Hematopoietic multipotent progenitor cell (in vitro differentiated cells): Measurements from ENCODE around the gene CDC42EP4. TPM values are rescaled to one million over a fixed set of nuclear protein-coding genes. Genes with fewer than 3 reads are reported as not detected.
"Not testable (repeated sequence)": the region's sequence is repeated elsewhere in the genome, so short reads cannot be mapped to it uniquely, and the experiment has no call there.

Experiments used
- DNase-seq, 3 donors: peaks; one replicate each; pipeline ENCODE4 v3.0.0-alpha.2; 2011 to 2015; ENCODE audit warnings: low read depth in 2 of 3, low spot score in 2 of 3
- total RNA-seq: library from RNA; depleted of rRNA; stranded (reverse); fragments of >200 nt; gene quantifications from one replicate; pipeline ENCODE4 v1.2.3, GENCODE V29; 2012

The CDC42EP4 gene
- total RNA-seq, 1 donor = 11.8 TPM

DNA sequence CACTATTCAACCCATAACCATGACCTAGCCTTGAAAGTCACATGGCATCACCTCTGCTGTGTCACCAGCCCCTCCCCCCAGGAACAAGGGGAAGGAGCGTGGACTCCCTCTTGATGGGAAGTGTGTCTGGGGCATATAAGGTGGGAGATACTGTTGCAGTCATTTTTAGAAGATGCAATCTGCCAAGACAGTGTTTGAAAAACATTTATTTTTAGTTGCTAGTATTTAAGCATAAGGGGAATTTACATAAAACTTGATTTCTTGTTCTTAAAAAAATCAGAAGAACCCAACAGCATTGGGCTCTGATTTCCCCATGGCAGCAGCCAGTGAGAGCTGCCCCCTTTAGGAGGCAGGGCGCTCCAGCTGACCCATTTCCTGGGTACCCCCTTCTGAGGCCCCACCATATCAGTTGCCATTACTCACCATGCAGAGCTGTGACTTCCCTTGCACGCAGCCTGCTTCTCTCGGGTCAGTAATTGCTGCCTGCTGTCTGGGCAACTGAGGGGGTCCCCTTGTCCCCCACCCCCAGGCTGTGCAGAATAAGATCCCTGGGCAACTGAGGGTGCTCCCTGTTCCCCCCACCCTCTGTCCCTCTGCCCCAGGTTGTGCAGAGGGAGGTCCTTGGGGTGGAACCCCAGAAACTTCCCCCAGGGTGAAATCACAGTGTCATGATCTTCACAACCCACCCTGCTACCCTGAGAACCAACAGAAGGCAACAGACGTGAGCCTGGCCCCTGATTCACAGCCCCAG lies 11.8 kb upstream of the CDC42EP4 start:
- DNase-seq = no peak

DNA sequence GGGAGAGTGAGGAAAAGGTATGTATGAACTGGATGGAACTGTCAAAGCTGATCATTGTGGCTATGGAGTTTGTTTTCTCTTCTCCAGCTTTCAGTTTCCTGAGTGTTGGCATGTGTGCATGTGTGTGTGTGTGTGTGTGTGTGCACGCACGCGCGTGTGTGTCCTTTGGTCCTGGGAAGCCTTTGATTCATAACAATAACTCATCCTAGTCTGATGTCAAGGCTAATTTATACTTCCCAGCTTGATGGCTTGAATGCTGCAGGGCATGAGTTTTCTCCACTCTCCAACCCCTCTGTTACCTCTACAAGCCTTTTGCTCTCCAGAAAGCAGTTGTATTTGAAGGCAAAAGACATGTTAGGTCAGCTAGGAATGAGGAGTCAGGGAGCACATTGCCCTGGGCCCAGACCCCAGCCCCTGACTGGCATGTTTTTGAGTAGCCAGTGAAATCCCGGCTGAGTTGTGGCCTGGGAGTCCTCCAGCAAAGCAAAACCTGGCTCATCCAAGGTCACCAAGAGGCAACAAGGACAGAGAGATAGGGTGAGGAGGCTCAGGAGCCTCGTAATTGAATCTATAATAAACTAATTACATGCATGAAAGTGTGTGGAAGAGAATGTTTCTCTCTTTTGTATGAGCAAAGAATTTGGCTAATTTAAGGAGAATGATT lies 8.9 kb upstream of the CDC42EP4 start:
- DNase-seq = no peak

DNA sequence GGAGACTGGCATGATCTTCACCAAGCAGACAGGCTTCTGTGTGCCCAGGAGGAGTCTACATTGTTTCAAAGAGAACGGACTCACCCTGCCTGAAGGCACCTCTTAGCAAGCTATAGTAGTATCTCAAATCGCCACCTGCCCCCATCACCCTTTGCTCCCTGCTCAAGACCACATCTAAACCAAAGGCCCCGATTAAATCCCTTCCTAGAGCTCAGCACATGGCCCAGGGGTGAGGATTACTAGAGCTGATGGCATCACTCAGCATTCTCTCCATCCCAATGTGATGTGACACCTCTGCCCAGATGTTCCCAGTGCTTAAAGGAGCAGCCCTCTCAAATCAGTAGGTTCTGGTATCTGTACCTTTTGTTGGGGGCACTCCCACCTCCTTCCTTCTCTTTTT lies 8.0 kb upstream of the CDC42EP4 start:
- no peak for DNase-seq

DNA sequence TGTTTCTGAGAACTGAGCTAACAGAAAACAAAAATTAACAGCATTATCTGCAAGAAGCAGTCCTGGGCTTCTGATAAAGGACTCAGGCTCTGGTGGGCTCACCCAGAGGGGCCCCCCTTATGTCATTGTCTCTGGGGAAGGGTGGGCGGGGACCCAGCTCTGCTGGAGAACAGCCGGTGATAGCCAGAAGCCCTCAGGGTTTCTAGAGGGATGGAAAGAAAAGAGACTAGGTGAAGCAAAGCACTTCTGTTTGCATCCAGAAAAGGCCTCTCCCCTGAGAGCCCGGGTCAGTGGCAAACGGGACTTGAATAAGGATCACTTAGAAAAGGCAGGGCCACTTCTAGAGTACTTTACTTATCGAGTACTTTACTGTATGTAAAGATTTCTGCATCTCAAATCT lies 7.0 kb upstream of the CDC42EP4 start:
- DNase-seq = no peak

DNA sequence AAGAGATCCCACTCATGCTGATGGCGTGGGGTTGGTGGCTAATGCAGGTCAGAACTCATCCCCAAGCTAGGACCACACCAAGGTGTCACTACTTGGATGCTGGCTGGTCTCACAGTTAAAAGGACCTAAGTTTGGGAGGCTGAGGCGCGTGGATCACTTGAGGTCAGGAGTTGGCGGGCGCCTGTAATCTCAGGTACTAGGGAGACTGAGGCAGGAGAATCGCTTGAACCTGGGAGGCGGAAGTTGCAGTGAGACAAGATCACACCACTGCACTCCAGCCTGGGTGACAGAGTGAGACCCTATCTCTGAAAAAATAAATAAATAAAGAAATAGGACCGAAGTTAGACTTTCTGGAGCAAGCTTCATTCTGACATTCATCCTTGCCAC lies 6.6 kb upstream of the CDC42EP4 start:
- no peak for DNase-seq

DNA sequence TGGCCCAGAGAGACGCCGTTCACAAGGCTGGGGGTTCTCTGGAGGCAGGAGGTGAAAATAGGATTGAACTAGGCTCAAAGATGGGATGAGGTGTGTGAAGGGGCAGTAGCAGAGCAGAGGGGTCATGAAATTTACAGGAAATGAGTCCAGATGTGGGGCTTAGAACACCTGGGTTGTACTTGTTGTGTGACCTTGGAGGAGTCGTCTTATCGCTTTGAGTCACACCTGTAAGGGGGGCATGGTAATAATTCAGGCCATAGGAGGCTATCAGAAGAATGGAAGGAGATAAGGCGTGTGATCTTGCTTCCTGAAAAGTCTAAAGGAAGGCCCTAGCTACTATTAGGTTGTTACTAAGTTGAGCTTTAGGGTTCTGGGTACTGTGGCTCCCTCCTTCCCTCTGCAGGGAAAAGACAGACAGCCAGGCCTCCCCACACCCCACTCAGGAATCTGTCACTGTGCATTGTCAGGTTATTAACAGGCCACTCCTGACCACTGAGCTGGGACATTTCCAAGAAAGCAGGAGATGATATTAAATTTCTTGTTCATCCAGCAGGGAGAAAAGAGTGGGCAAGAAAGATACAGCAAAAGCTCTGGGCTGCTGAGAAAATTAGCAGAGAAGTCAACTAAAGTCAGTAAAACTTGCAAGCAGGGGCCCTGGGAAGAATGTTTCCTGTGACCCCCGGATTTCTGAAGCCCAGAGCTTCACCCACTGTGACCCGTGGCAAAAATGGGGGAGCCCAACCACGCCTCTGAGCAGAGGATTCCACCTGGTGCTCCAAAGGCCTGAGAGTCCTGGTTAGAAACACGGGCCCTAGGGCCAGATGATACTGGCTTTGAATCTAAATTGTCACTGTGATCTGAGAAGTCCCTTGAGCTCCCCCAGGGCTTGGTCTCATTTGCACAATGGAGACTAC lies 6.0 kb upstream of the CDC42EP4 start:
- DNase-seq = no peak

DNA sequence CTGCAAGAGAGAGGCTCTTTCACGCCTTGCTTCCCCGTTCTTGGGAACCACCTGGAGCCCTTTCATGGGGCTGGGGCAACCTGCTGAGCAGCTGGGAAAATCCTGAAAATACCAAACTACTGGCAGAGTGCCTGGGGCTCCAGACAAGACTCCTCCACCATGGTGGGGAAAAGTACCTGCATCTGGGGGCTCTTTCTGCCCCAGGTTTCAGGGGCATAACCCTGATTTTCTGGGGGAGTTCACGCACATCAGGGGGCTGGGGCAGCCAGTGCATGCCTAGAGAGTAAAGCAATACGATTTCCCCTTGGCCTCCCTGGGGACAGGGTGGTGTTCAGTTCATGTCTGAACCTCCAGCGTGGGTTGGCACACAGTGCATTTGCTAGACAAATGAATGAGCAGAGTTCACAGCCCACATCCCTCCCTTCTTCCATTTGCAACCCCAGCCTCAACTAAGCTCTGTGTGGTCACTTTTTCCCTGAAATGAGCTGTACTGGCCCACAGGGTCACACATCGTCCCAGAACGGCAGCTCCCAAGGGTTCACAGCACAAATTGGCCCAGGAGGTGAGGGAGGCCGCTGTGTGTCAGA lies 5.2 kb upstream of the CDC42EP4 start:
- no peak for DNase-seq

DNA sequence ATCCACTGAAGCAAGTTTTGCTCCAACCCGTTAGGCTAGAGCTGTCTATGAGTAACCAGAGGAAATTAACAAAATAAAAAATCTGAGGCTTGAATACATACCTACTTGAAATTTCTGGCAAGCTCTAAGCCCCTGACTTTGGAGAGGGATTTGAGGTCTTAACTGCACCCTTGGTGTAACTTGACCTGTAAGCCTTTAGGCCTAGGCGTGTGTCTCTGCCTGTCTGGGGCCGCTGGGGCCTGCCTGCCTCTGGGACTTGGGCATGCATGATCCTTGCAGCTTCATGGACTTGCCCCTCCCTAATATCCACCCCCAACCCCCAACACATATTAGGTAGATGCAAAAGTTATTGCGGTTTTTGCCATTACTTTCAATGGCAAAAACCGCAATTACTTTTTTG lies 3.7 kb upstream of the CDC42EP4 start:
- DNase-seq = no peak

DNA sequence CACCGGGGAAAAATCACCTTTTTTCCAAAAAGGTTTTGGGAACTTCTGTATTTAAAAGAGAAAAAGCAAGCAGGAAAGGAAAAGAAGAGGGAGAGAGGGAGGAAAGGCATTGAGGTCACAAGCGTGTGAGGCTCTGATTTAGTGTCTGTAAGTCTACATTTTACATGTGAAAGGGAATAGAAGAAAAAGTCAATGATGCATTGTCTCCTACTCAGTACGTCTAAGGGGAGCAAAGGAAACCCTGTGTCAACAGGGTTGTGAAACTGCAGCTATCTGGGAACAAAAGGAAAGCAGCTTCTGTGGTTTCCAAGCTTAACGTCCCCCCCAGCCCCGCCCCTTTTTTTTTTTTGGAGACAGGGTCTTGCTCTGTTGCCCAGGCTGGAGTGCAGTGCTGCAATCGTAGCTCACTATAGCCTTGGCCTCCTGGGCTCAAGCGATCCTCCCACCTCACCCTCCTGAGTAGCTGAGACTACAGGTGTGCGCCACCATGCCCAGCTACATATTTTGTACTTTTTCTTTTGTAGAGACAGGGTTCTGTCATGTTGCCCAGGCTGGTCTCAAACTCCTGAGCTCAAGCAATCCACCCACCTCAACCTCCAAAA lies 1.8 kb upstream of the CDC42EP4 start:
- no peak for DNase-seq

DNA sequence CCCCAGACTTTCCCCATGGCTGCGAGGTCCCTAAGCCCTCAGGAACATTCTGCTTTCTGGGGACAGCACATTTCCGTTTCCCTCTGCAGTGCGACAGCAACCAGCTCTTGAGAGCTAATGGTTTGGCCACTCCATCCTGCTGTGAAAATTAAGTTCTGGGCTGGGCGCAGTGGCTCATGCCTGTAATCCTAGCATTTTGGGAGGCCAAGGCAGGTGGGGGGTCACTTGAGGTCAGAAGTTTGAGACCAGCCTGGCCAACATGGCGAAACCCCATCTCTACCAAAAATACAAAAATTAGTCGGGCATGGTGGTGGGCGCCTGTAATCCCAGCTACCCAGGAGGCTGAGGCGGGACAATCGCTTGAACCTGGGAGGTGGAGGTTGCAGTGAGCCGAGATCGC lies 1.1 kb upstream of the CDC42EP4 start:
- DNase-seq = not testable (repeated sequence)

DNA sequence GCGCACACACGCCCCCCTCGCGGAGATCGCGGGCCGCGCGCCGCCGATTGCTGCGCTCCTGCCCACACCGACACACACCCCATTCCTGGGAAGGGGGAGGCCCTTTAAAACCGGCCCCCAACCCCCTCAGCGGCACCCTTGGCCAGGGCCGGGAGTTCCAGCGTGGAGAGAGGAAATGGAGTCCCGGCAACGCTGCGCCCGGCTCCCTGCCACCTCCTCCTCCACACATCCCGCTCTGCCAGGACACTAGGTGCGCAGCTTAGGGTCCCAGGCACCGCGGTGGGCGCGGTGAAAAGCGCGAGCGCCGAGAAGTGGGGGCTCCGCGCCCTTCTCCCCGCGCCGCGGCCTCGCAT lies 397 bp downstream of the CDC42EP4 start:
- no peak for DNase-seq

DNA sequence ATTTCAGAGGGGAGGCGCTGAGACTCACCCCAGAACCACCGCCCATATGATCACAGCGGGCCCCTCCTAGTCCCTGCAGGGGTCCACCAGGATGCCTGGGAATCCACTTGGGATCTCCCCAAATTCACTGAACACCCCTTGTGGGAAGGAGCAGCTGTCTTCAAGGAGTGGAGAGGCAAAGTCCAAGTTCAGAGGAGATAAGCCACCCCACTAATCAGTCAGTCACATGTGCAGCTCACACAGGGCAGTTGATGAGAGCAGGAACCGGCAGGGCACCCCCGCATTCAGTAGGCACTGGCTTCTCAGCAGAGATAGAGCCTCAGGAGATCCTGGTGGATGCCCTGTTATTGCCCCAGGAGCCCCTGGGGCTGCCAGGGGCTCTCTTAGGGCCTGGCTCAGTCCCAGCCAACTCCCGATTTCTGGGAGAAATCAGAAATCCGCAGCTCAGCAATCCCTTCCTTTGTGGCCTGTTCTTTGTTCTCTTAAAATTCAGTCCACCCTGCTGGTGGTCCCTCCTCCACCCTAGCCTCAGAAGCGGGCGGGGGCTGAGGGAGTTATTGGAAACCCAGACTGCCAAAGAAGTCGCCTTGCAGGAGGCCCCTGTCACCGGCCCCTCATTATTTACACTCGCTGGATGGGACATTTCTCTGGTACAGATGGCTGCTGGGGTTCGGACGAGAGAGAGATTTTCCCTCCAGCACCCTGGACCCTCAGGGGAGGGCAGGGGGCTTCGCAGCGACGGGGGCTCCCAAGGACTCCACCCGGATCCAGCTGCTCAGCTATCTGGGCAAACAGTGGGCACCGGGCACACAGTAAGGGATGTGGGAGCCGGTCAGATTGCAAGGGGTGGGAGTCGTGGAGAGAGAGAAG lies 1.8 kb downstream of the CDC42EP4 start:
- peak in 1 of 3 donors; percentile 12 for DNase-seq

DNA sequence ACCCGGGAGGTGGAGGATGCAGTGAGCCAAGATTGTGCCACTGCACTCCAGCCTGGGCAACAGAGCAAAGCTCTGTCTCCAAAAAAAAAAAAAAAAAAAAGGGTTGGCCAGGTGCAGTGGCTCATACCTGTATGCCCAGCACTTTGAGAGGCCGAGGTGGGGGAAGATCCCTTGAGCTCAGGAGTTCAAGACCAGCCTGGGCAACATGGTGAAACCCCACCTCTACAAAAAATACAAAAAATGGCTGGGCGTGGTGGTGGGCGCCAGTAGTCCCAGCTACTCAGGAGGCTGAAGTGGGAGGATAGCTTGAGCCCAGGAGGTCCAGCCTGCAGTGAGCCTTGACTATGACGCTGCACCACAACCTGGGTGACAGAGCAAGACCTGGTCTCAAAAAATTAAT lies 2.8 kb downstream of the CDC42EP4 start:
- DNase-seq = not testable (repeated sequence)

DNA sequence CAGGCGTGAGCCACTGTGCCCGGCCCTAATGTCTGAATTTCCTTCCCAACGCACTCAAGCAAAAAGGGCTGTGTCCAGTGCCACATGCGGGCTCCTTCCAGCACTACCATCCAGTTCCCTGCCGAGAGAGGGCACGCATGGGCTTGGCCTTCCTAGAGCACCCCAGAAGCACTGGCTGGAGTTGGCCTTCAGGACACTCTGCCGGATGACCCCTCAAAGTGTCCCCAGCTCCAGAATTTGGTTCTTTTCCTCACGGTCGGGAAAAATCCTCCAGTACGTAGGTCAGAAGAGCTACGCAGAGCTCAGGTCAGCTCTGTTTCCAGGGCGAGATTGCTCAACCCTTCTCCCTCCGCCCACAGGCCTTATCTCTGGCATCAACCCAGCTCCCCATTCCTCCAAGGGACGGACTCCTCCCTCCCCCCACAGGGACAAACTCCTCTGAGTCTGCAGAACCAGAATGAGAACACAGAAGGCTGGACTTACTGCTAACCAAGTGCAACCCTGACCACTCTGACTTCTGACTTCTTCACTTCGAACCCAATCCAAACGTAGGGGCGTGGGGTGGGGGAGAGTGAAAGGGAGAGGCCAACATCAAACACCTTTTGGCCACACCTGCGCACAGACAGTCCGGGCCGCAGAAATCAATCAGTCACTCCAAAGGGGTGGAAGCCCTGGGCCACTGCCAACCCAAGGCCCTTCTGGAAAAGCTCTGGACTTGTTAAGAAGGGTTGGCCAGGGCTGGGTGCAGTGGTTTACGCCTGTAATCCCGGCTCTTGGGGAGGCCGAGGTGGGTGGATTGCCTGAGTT lies 3.6 kb downstream of the CDC42EP4 start:
- no peak for DNase-seq

DNA sequence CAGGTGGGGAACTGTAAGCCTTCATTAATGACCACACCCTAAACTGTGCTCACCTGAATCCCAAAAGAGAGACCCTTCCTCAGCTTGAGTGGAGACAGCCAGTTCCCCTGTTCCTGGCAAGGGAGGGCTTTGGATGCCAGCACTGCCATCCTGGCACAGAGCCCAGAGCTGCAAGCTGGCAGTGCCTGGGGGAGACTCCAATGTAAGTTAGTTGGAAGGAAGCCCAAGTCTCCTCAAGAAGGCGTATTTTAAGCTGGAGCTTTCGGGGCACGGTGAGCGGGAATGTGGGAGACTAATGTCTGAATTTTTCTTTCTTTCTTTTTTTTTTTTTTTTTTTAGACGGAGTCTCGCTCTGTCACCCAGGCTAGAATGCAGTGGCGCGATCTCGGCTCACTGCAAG lies 4.7 kb downstream of the CDC42EP4 start:
- no peak for DNase-seq

DNA sequence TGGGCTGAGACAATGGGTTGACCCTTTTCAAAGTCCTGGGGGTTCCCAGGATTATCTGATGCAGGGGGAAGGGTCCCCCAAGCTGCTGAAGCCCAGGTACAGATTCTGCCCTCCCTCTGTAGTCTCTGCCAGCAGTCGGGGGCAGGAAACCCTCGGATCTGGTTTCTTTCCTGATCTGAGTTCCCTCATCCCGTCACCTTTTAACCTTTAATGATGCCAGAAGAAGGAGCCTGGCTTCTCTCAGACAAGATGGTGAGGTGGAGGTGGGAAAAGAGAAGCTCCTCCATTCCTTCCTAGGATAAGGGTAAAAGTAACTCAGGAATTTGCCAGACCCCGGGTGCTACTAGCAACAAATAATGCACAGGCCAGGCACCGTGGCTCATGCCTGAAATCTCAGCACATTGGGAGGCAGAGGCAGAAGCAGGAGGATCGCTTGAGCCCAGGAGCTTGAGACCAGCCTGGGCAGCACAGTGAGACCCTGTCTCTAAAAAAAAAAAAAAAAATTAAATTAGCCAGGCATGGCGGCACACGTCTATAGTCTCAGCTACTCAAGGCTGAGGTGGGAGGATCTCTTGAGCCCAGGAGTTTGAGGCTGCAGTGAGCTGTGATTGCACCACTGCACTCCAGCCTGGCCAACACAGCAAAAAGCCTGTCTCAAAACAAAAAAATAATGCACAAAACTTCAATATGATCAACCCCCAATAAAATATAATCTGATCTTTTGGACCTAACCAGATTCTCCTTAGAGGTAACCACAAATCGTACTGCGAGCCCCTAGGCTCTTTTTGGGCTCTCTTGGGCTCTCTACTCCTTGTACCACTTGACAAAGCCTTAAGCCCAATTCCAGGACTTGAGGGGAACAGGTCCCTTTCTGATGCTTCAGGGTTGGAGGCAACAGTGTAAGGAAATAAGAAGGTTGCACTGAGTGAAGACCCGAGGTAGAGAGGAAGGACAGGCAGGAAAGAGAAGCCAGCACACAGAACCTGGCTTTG lies 5.7 kb downstream of the CDC42EP4 start:
- no peak for DNase-seq

DNA sequence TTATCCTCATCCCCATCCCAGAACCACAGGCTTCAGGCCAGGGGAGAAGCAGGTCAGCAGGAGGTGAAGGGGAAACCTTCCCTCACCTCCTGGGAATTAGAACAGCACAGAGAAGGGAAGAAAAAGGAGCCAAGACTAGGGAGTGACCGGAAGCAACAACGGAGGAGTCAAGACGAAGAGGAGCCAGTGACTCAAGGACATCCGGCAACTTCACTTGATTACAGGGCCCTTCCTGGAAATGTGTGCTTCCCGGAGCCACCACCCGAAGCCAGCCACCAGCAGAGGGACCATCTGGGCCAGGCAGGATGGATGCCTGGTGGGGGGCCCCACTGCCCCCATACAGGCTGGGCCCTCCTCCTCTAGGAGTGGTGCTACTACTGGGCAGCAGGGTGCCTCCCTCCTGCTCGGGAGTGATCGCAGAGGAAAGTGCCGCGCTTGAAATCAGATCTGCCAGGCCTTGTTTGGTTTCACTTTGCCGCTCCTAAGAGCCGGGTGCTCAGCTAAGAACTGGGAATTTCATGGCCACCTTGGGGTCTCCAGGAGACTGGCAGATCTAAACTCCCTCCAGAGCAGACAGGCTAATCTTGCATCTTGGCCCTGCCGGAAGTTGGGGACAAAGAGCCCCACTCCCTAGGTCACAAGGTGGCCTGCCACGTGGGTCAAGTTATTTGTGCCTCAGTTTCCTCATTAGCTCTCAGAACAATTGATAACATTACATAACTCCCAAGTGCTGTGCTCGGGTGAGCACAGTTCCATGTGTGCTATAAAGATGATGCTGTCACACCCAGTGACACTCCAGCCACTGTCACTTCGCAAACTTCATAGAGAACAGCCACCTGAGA lies 6.6 kb downstream of the CDC42EP4 start:
- peak in 1 of 3 donors; percentile 36 for DNase-seq
